ENCODE measurements around the gene TMEM132D. TPM values are rescaled to one million over a fixed set of nuclear protein-coding genes. Genes with fewer than 3 reads are reported as not detected.

TMEM132D gene
- total and polyA plus RNA-seq, 2 of the 8 experiments (the other 6 are each of a cell fraction or from before 2014, with no cell fraction given): 3.5 to 10.1 TPM

GRCh38 chr12:129887101-129887500, 16.7 kb downstream of the TMEM132D start:
- ChIA-PET POLR2A (ENCODE audit: partially characterized antibody) (no interaction called here), CTCF (ENCODE audit: partially characterized antibody) (interaction anchor here (1.2 kb wide), 1 partner anchor 44 kb away, joined by 3 read pairs; no protein-coding TSS in a partner anchor)
- peak in 1 of 2 experiments; percentile 39 for DNase-seq (ENCODE audit: low read depth in 1 of 2, low spot score in 2 of 2)
- TF ChIP-seq SAP30 (IDR thresholded peaks at IDR 0.05; ENCODE audit: insufficient read depth, insufficient replicate concordance, low read length): no peak
- TF ChIP-seq NANOG (IDR thresholded peaks at IDR 0.05; ENCODE audit: insufficient read depth, low read depth, low read length, poor library complexity, severe bottlenecking): no peak
- TF ChIP-seq RXRA (IDR thresholded peaks at IDR 0.05; ENCODE audit: insufficient read depth, low read depth, low read length): no peak
- no peak for TF ChIP-seq ZNF274 (IDR thresholded peaks at IDR 0.05; ENCODE audit: borderline replicate concordance, extremely low read depth, low read length)
- TF ChIP-seq ATF2 (IDR thresholded peaks at IDR 0.05; ENCODE audit: low read length): no peak
- TF ChIP-seq SIRT6 (IDR thresholded peaks at IDR 0.05; ENCODE audit: low read length): no peak
- no peak for TF ChIP-seq ASH2L (IDR thresholded peaks at IDR 0.05; ENCODE audit: low read length)
- no peak for TF ChIP-seq NRF1 (IDR thresholded peaks at IDR 0.05; ENCODE audit: low read depth, low read length)
- no peak for TF ChIP-seq RNF2 (IDR thresholded peaks at IDR 0.05; ENCODE audit: borderline replicate concordance, low read depth, low read length, missing control alignments, poor library complexity, severe bottlenecking)
- TF ChIP-seq KDM4A (IDR thresholded peaks at IDR 0.05; ENCODE audit: low read depth, low read length, severe bottlenecking): no peak

More at GRCh38 chr12:129887101-129887500, 16.7 kb downstream of the TMEM132D start:
- no peak overlapping the region for H3K56ac ChIP-seq (replicated peaks; ENCODE audit: insufficient read length, low read depth, low read length)
- no peak for FAIRE-seq
- no peak overlapping the region for H3K4ac ChIP-seq (replicated peaks; ENCODE audit: insufficient read length, low read depth, low read length)
- H3K9ac ChIP-seq (replicated peaks in 1 of 4; ENCODE audit: extremely low read depth in 1 of 4, low read depth in 3 of 4, low read length in 3 of 4): no peak overlapping the region
- peaks cover 0 to 52% of the 10 kb centered on the region in 2 experiments; a peak in 2 of 4 replicates for H3K79me2 ChIP-seq (ENCODE audit: control insufficient read depth in 1 of 2, insufficient read depth in 2 of 2, low read length in 2 of 2)
- H3K27ac ChIP-seq (ENCODE audit: low read depth, low read length): no peak overlapping the region
- H3K27me3 ChIP-seq (replicated peaks in 1 of 4; ENCODE audit: control insufficient read depth in 3 of 4, extremely low read depth in 1 of 4, insufficient read depth in 3 of 4, low read length in 3 of 4): no peaks in the 10 kb centered on the region
- no peak overlapping the region for H2BK120ac ChIP-seq (replicated peaks; ENCODE audit: low read depth, low read length)
- H3K23me2 ChIP-seq (ENCODE audit: low read depth, low read length): no peaks in the 10 kb centered on the region
- no peak overlapping the region for H3K4me2 ChIP-seq (ENCODE audit: insufficient read depth in 1 of 2, low read depth in 2 of 2, low read length in 2 of 2)
- no peak overlapping the region for H2BK12ac ChIP-seq (ENCODE audit: low read depth, low read length)
- no peak overlapping the region for H2BK20ac ChIP-seq (ENCODE audit: low read length)
- H4K20me1 ChIP-seq (replicated peaks in 1 of 2; ENCODE audit: control insufficient read depth in 1 of 2, insufficient read depth in 2 of 2, low read length in 2 of 2): peaks cover 0 to 2% of the 10 kb centered on the region in 2 experiments
- WGBS, 2 experiments (ENCODE audit: extremely low coverage in 1 of 2, insufficient coverage in 1 of 2, insufficient read length in 1 of 2, insufficient replicate concordance in 2 of 2, low coverage in 1 of 2, low lambda C conversion rate in 2 of 2, missing lambda C conversion rate in 1 of 2): 68% methylated on average over 4 of the region's 4 CpGs; no CpG with 5 or more reads in 1 of the 2 experiments
- no peaks in the 10 kb centered on the region for H3K9me3 ChIP-seq (ENCODE audit: insufficient read depth in 2 of 2, low read depth in 1 of 2, low read length in 1 of 2)
- H3K4me1 ChIP-seq (replicated peaks in 1 of 4; ENCODE audit: control insufficient read depth in 3 of 4, insufficient read depth in 4 of 4, low read length in 3 of 4): peaks cover 0 to 3% (median 1%) of the 10 kb centered on the region in 4 experiments; a peak in 2 of 7 replicates
- H4K91ac ChIP-seq (replicated peaks; ENCODE audit: insufficient read length, low read length): no peak overlapping the region
- H3K4me3 ChIP-seq (ENCODE audit: extremely low read depth in 1 of 4, insufficient read depth in 2 of 4, low read depth in 3 of 4, low read length in 4 of 4): no peak overlapping the region
- no peak overlapping the region for H3K23ac ChIP-seq (ENCODE audit: insufficient read length)
- H2BK15ac ChIP-seq (ENCODE audit: low read length): no peak overlapping the region
- H4K5ac ChIP-seq (ENCODE audit: insufficient read length, low read depth, low read length): no peak overlapping the region
- H3K18ac ChIP-seq (ENCODE audit: extremely low read depth, low read length): no peak overlapping the region
- H3K36me3 ChIP-seq (ENCODE audit: control insufficient read depth in 2 of 4, insufficient read depth in 4 of 4, low read length in 3 of 4): no peaks in the 10 kb centered on the region
- H2AFZ ChIP-seq (ENCODE audit: low read length): no peak overlapping the region
- no peak overlapping the region for H3K14ac ChIP-seq (ENCODE audit: insufficient read length)
- no peak overlapping the region for H2AK5ac ChIP-seq (ENCODE audit: low read depth, low read length)
- H4K8ac ChIP-seq (ENCODE audit: extremely low read depth, insufficient read depth, low read length): no peak overlapping the region
- H3K79me1 ChIP-seq (ENCODE audit: low read depth, low read length): no peaks in the 10 kb centered on the region; the same call in 1 of the 2 replicates
- H2BK5ac ChIP-seq (ENCODE audit: low read depth, low read length): no peak overlapping the region

Measured in H1 (cell line).